WTC11 (cell line): ENCODE results near the gene SEMA4G.

ENCODE experiments used
- ARID4B ChIP-seq: sonication (generic); formaldehyde crosslinking; IDR thresholded peaks from 2 replicates; pipeline ENCODE4 v1.8.0; 2023; ENCODE audit warnings: missing genetic modification reagents, mild to moderate bottlenecking, borderline replicate concordance
- ATF1 ChIP-seq: sonication (generic); formaldehyde crosslinking; IDR thresholded peaks from 2 replicates; pipeline ENCODE4 v1.8.1; 2023; ENCODE audit warnings: mild to moderate bottlenecking, moderate library complexity, missing genetic modification reagents
- CTCF ChIP-seq: fragments of 200-600 bp; IDR thresholded peaks from 2 replicates; pipeline ENCODE4 v1.8.0; 2022; ENCODE audit warnings: antibody characterized with exemption
- FOXJ3 ChIP-seq: sonication (generic); formaldehyde crosslinking; IDR thresholded peaks from 2 replicates; pipeline ENCODE4 v1.9.0; 2021; ENCODE audit warnings: missing genetic modification reagents, mild to moderate bottlenecking, borderline replicate concordance
- JUN ChIP-seq: sonication (generic); formaldehyde crosslinking; IDR thresholded peaks from 2 replicates; pipeline ENCODE4 v1.8.0; 2023; ENCODE audit warnings: mild to moderate bottlenecking, missing genetic modification reagents
- KAT7 ChIP-seq: sonication (generic); formaldehyde crosslinking; IDR thresholded peaks from 2 replicates; pipeline ENCODE4 v1.8.1; 2023; ENCODE audit warnings: missing genetic modification reagents, mild to moderate bottlenecking, borderline replicate concordance
- NR1H2 ChIP-seq: sonication (generic); formaldehyde crosslinking; IDR thresholded peaks from 2 replicates; pipeline ENCODE4 v1.9.0; 2021; ENCODE audit warnings: mild to moderate bottlenecking, moderate library complexity, missing genetic modification reagents
- SMAD3 ChIP-seq: sonication (generic); formaldehyde crosslinking; IDR thresholded peaks from 2 replicates; pipeline ENCODE4 v1.8.0; 2022; ENCODE audit warnings: missing genetic modification reagents, mild to moderate bottlenecking, borderline replicate concordance
- TEAD4 ChIP-seq: sonication (generic); formaldehyde crosslinking; IDR thresholded peaks from 2 replicates; pipeline ENCODE4 v1.8.0; 2022; ENCODE audit warnings: mild to moderate bottlenecking, missing genetic modification reagents
- TF ChIP-seq, protein P1 (sequence below): fragments of 250-450 bp; sonication (Bioruptor Pico); IDR thresholded peaks from 2 replicates; pipeline ENCODE4 v1.9.0; 2021; ENCODE audit warnings: mild to moderate bottlenecking
- TF ChIP-seq, protein P2 (sequence below): sonication (generic); formaldehyde crosslinking; IDR thresholded peaks from 2 replicates; pipeline ENCODE4 v1.8.1; 2022; ENCODE audit warnings: missing genetic modification reagents, borderline replicate concordance

DNA sequence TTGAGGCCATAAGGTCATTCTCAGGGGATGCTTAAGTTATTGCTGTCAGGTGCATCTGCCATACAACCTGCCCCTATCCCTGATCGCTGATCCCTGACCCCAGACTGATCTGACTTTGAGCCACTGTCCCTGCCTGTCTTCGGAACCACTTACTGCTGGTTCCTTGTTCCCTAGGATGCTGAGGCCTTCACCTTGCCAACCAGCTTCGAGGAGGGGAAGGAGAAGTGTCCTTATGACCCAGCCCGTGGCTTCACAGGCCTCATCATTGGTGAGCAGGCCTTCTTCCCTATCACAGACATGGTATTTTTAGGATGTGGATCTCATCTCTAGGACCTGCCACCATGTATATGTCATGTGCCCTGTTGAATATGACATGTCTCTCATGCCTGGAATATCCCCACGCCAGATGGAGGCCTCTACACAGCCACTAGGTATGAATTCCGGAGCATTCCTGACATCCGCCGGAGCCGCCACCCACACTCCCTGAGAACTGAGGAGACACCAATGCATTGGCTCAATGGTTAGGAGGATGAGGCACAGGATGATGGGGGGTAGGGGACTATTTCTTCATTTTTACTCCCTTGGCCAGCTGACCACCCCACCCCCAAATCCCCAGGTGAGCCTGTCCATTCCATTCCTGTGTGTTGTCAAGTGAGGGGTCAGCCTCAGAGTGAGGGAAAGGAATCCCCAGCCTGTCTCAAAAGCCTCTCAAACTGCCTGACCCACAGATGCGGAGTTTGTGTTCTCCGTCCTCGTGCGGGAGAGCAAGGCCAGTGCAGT, 9.0 kb downstream of the SEMA4G start:
- no peak for TF ChIP-seq CTCF
- no peak for TF ChIP-seq JUN (CRISPR knock-in tag)
- TF ChIP-seq SMAD3 (CRISPR knock-in tag): no peak
- no peak for TF ChIP-seq TEAD4 (CRISPR knock-in tag)
- TF ChIP-seq FOXJ3 (CRISPR knock-in tag): no peak
- TF ChIP-seq NR1H2 (CRISPR knock-in tag): no peak
- no peak for TF ChIP-seq ATF1 (CRISPR knock-in tag)
- TF ChIP-seq, protein P1, sequence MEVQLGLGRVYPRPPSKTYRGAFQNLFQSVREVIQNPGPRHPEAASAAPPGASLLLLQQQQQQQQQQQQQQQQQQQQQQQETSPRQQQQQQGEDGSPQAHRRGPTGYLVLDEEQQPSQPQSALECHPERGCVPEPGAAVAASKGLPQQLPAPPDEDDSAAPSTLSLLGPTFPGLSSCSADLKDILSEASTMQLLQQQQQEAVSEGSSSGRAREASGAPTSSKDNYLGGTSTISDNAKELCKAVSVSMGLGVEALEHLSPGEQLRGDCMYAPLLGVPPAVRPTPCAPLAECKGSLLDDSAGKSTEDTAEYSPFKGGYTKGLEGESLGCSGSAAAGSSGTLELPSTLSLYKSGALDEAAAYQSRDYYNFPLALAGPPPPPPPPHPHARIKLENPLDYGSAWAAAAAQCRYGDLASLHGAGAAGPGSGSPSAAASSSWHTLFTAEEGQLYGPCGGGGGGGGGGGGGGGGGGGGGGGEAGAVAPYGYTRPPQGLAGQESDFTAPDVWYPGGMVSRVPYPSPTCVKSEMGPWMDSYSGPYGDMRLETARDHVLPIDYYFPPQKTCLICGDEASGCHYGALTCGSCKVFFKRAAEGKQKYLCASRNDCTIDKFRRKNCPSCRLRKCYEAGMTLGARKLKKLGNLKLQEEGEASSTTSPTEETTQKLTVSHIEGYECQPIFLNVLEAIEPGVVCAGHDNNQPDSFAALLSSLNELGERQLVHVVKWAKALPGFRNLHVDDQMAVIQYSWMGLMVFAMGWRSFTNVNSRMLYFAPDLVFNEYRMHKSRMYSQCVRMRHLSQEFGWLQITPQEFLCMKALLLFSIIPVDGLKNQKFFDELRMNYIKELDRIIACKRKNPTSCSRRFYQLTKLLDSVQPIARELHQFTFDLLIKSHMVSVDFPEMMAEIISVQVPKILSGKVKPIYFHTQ (CRISPR knock-in tag): no peak
- TF ChIP-seq, protein P2, sequence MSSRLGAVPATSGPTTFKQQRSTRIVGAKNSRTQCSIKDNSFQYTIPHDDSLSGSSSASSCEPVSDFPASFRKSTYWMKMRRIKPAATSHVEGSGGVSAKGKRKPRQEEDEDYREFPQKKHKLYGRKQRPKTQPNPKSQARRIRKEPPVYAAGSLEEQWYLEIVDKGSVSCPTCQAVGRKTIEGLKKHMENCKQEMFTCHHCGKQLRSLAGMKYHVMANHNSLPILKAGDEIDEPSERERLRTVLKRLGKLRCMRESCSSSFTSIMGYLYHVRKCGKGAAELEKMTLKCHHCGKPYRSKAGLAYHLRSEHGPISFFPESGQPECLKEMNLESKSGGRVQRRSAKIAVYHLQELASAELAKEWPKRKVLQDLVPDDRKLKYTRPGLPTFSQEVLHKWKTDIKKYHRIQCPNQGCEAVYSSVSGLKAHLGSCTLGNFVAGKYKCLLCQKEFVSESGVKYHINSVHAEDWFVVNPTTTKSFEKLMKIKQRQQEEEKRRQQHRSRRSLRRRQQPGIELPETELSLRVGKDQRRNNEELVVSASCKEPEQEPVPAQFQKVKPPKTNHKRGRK (CRISPR knock-in tag): no peak
- TF ChIP-seq ARID4B: no peak
- TF ChIP-seq KAT7 (CRISPR knock-in tag): no peak
